Body of pancreas (tissue), 4 donors: ENCODE results near the gene SMAD2. TPM values are rescaled to one million over a fixed set of nuclear protein-coding genes. Genes with fewer than 3 reads are reported as not detected.

Experiments
- ATAC-seq: fragments of 150-250 bp; one replicate; pipeline ENCODE4 v1.9.1; 2016
- DNase-seq, 4 donors: peaks; one replicate each; pipeline ENCODE4 v3.0.0-alpha.2; 2019
- H3K27ac ChIP-seq, 4 donors: fragments of 200-600 bp; sonication (generic); 1 replicate in 3 of 4; 2 replicates in 1 of 4; pipeline versions ENCODE4 v1.5.1 to v1.6.1; 2016 to 2019; ENCODE audit warnings: mild to moderate bottlenecking in 1 of 4, mixed read lengths in 1 of 4, moderate library complexity in 1 of 4
- H3K27me3 ChIP-seq, 2 donors: fragments of 200-600 bp; sonication (generic); one replicate each; pipeline ENCODE4 v1.6.0; 2016; ENCODE audit warnings: mild to moderate bottlenecking in 1 of 2
- H3K36me3 ChIP-seq, 2 donors: fragments of 200-600 bp; sonication (generic); replicated peaks in 1 of 2; 2 replicates each; pipeline ENCODE4 v1.5.1; 2016; ENCODE audit warnings: low read depth in 2 of 2; ENCODE audit not compliant: insufficient read depth in 1 of 2
- H3K4me1 ChIP-seq: fragments of 200-600 bp; sonication (generic); one replicate; pipeline ENCODE4 v1.6.0; 2016
- H3K4me3 ChIP-seq, 2 donors: fragments of 200-600 bp; sonication (generic); 1 replicate in 1 of 2; 2 replicates in 1 of 2; pipeline ENCODE4 v1.5.1; 2016 to 2019
- H3K9me3 ChIP-seq, 3 donors: fragments of 200-600 bp; sonication (generic); 1 replicate in 2 of 3; 2 replicates in 1 of 3; pipeline ENCODE4 v1.5.1; 2016
- CTCF ChIP-seq, 7 experiments: fragments of 450-650 bp in 4 of 7; fragments of 200-600 bp in 3 of 7; sonication (generic) in 3 of 7; IDR thresholded peaks; one replicate each; pipeline ENCODE4 v1.5.1; 2016 to 2019; ENCODE audit warnings: antibody characterized with exemption in 7 of 7
- POLR2A ChIP-seq, 3 donors: fragments of 450-650 bp; IDR thresholded peaks; one replicate each; pipeline ENCODE4 v1.6.1; 2016; ENCODE audit warnings: antibody characterized with exemption in 3 of 3, mild to moderate bottlenecking in 2 of 3
- WGBS, 2 donors: methylation state at CpG; one replicate each; pipeline ENCODE4 v1.1.5; 2017; 5-methylcytosine and 5-hydroxymethylcytosine counted together
- intact Hi-C: fragments of 100-400 bp; cut with DNase I; formaldehyde crosslinking; loops from one replicate; pipeline ENCODE4 v1.15.1; 2023
- total RNA-seq, 2 donors: library from RNA; depleted of rRNA; stranded (reverse); fragments of >200 nt; gene quantifications; one replicate each; pipeline ENCODE4 v1.1.0, GENCODE V29; 2016

Gene SMAD2
- total RNA-seq, 2 donors from 2014 or later = 9.6 to 19.7 TPM

- TF ChIP-seq CTCF (IDR thresholded peaks at IDR 0.05) = no peak
- TF ChIP-seq POLR2A (IDR thresholded peaks at IDR 0.05) = no peak
- DNase-seq (no peak), ATAC-seq (no peak)
- Histone ChIP-seq H3K36me3 (no peaks in the 10 kb centered on the region), H3K9me3 (no peaks in the 10 kb centered on the region), H3K4me1 (no peaks in the 10 kb centered on the region), H3K27me3 (no peaks in the 10 kb centered on the region), H3K4me3 (no peak overlapping the region), H3K27ac (no peak overlapping the region)
- 78 to 80% methylated on average over 2 of the region's 2 CpGs for WGBS, 2 donors
- intact Hi-C loops = loop anchor here (10.0 kb wide), 2 partner anchors 247 to 667 kb away; no protein-coding TSS in a partner anchor
Measured at GRCh38 chr18:47777626-47778025, 152.8 kb downstream of the SMAD2 start.

GRCh38 chr18:47775961-47776360 is 154.5 kb downstream of the SMAD2 start:
- Histone ChIP-seq H3K4me1 (no peaks in the 10 kb centered on the region), H3K4me3 (no peak overlapping the region), H3K36me3 (no peaks in the 10 kb centered on the region), H3K27me3 (no peaks in the 10 kb centered on the region), H3K9me3 (no peaks in the 10 kb centered on the region), H3K27ac (no peak overlapping the region)
- TF ChIP-seq CTCF (IDR thresholded peaks at IDR 0.05) (peak in 3 of 7 experiments; percentile 5 to 32 (median 28)), POLR2A (IDR thresholded peaks at IDR 0.05) (no peak)
- intact Hi-C loops = loop anchor here (10.0 kb wide), 2 partner anchors 249 to 669 kb away; no protein-coding TSS in a partner anchor
- no peak for ATAC-seq
- 45 to 53% methylated on average over 5 of the region's 5 CpGs for WGBS, 2 donors
- DNase-seq = peak in 1 of 4 donors; percentile 19

GRCh38 chr18:47773931-47774330 is 156.5 kb downstream of the SMAD2 start:
- intact Hi-C loops = loop anchor here (10.0 kb wide), 2 partner anchors 251 to 671 kb away; no protein-coding TSS in a partner anchor
- DNase-seq (no peak), ATAC-seq (no peak)
- H3K9me3 ChIP-seq = no peaks in the 10 kb centered on the region
- H3K4me3 ChIP-seq = no peak overlapping the region
- TF ChIP-seq POLR2A (IDR thresholded peaks at IDR 0.05) (no peak), CTCF (IDR thresholded peaks at IDR 0.05) (no peak)
- H3K4me1 ChIP-seq = no peaks in the 10 kb centered on the region
- no peaks in the 10 kb centered on the region for H3K36me3 ChIP-seq
- H3K27me3 ChIP-seq = no peaks in the 10 kb centered on the region
- 33 to 39% methylated on average over 2 of the region's 2 CpGs for WGBS, 2 donors
- H3K27ac ChIP-seq = no peak overlapping the region

- intact Hi-C loops = loop anchor here (10.0 kb wide), 2 partner anchors 252 to 672 kb away; no protein-coding TSS in a partner anchor
- Histone ChIP-seq H3K4me1 (no peaks in the 10 kb centered on the region), H3K27ac (no peak overlapping the region), H3K4me3 (no peak overlapping the region), H3K9me3 (no peaks in the 10 kb centered on the region), H3K36me3 (no peaks in the 10 kb centered on the region), H3K27me3 (no peaks in the 10 kb centered on the region)
- TF ChIP-seq CTCF (IDR thresholded peaks at IDR 0.05) (peak; percentile 63 to 81 (median 73)), POLR2A (IDR thresholded peaks at IDR 0.05) (no peak)
- ATAC-seq (peak; percentile 68), DNase-seq (peak; percentile 63 to 74 (median 68))
- 53 to 56% methylated on average over 10 to 16 of the region's 16 CpGs for WGBS, 2 donors
Measured at GRCh38 chr18:47772374-47773248, 157.8 kb downstream of the SMAD2 start.
